Osteocyte (in vitro differentiated cells): ENCODE measurements around the gene MIF4GD. TPM values are rescaled to one million over a fixed set of nuclear protein-coding genes. Genes with fewer than 3 reads are reported as not detected.

Source experiments
- DNase-seq: peaks from one replicate; pipeline ENCODE4 v3.0.0; 2021; ENCODE audit warnings: mixed read lengths; ENCODE audit not compliant: unreplicated experiment; ENCODE audit errors: extremely low spot score
- H3K27ac Mint-ChIP-seq: one replicate; pipeline ENCODE4 v1.8.0; 2021; ENCODE audit warnings: mild to moderate bottlenecking, mixed read lengths; ENCODE audit not compliant: unreplicated experiment
- H3K27me3 Mint-ChIP-seq: one replicate; pipeline ENCODE4 v1.8.0; 2021; ENCODE audit warnings: mixed read lengths; ENCODE audit not compliant: unreplicated experiment
- H3K36me3 Mint-ChIP-seq: one replicate; pipeline ENCODE4 v1.8.0; 2021; ENCODE audit warnings: mixed read lengths; ENCODE audit not compliant: unreplicated experiment
- H3K4me1 Mint-ChIP-seq: one replicate; pipeline ENCODE4 v1.8.0; 2021; ENCODE audit warnings: mixed read lengths; ENCODE audit not compliant: unreplicated experiment
- H3K4me3 Mint-ChIP-seq: one replicate; pipeline ENCODE4 v1.8.0; 2021; ENCODE audit warnings: mild to moderate bottlenecking, moderate library complexity, mixed read lengths; ENCODE audit not compliant: unreplicated experiment
- H3K9me3 Mint-ChIP-seq: one replicate; pipeline ENCODE4 v1.8.0; 2021; ENCODE audit warnings: mixed read lengths; ENCODE audit not compliant: unreplicated experiment
- CTCF ChIP-seq: fragments of 200-600 bp; sonication (generic); IDR thresholded peaks from 2 replicates; pipeline ENCODE4 v1.5.0; 2021; ENCODE audit warnings: antibody characterized with exemption, mild to moderate bottlenecking, moderate library complexity
- total RNA-seq: library from RNA; stranded (reverse); gene quantifications from 2 replicates; pipeline ENCODE4 v1.2.1, GENCODE V29; 2021

Gene MIF4GD
- total RNA-seq, 1 donor from 2014 or later: 25.4 TPM

GRCh38 chr17:75242461-75243042 lies 28.5 kb downstream of the MIF4GD start:
- Mint-ChIP-seq H3K27ac (no peak overlapping the region), H3K27me3 (no peaks in the 10 kb centered on the region)

GRCh38 chr17:75241996-75242460 lies 29.0 kb downstream of the MIF4GD start:
- no peak overlapping the region for H3K4me3 Mint-ChIP-seq
- no peak for DNase-seq

More at GRCh38 chr17:75242461-75243042, 28.5 kb downstream of the MIF4GD start:
- Mint-ChIP-seq H3K9me3 (no peaks in the 10 kb centered on the region), H3K36me3 (peaks cover 31% of the 10 kb centered on the region), H3K4me1 (peaks cover 2% of the 10 kb centered on the region), H3K4me3 (no peak overlapping the region)
- TF ChIP-seq CTCF: no peak
- no peak for DNase-seq

GRCh38 chr17:75241502-75241901 lies 29.5 kb downstream of the MIF4GD start:
- Mint-ChIP-seq H3K9me3 (no peaks in the 10 kb centered on the region), H3K4me1 (peaks cover 2% of the 10 kb centered on the region), H3K27ac (no peak overlapping the region), H3K4me3 (no peak overlapping the region), H3K27me3 (no peaks in the 10 kb centered on the region), H3K36me3 (peaks cover 32% of the 10 kb centered on the region)
- no peak for TF ChIP-seq CTCF
- DNase-seq: no peak

More at GRCh38 chr17:75241996-75242460, 29.0 kb downstream of the MIF4GD start:
- no peak for TF ChIP-seq CTCF
- Mint-ChIP-seq H3K27ac (no peak overlapping the region), H3K9me3 (no peaks in the 10 kb centered on the region), H3K27me3 (no peaks in the 10 kb centered on the region), H3K36me3 (peaks cover 33% of the 10 kb centered on the region), H3K4me1 (peaks cover 2% of the 10 kb centered on the region)

- Mint-ChIP-seq H3K4me1 (peaks cover 2% of the 10 kb centered on the region), H3K27ac (no peak overlapping the region), H3K9me3 (no peaks in the 10 kb centered on the region), H3K27me3 (no peaks in the 10 kb centered on the region), H3K36me3 (peaks cover 34% of the 10 kb centered on the region), H3K4me3 (no peak overlapping the region)
- no peak for TF ChIP-seq CTCF
- no peak for DNase-seq
These were observed 29.9 kb downstream of the MIF4GD start for GRCh38 chr17:75241143-75241430.

- peaks cover 2% of the 10 kb centered on the region for H3K4me1 Mint-ChIP-seq
- H3K9me3 Mint-ChIP-seq: no peaks in the 10 kb centered on the region
- no peak overlapping the region for H3K27ac Mint-ChIP-seq
- H3K27me3 Mint-ChIP-seq: no peaks in the 10 kb centered on the region
- peak; percentile 57 for TF ChIP-seq CTCF
- H3K4me3 Mint-ChIP-seq: no peak overlapping the region
- peaks cover 31% of the 10 kb centered on the region for H3K36me3 Mint-ChIP-seq
- no peak for DNase-seq
These were observed 30.5 kb downstream of the MIF4GD start for GRCh38 chr17:75240394-75241142.
